ENCODE data around the gene C16orf96.

The C16orf96 gene

DNA sequence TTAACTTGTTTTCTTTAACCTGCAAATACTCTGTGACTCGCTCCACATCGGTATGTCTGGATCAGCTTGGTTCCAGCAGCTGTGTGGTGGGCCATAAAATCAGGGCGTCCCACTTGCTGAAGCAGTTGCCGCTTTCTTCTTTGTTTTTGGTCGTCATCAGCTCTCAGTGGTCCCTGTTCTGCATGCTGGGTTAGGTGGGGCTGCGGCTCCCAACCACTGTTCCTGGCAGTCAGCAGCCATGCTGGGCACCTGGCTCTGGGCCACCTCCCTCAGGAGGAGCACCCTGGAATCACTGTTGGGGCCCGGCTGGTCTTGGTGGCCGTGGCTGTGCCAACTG lies 91.5 kb downstream of the C16orf96 start:
- Histone ChIP-seq H3K27ac (ENCODE audit: low read depth, low read length, poor library complexity, severe bottlenecking) (peak overlapping the region; percentile 19), H4K20me1 (ENCODE audit: insufficient read depth, low read length) (no peaks in the 10 kb centered on the region), H3K27me3 (ENCODE audit: insufficient read depth, low read length) (no peaks in the 10 kb centered on the region), H3K9ac (ENCODE audit: low read length) (no peak overlapping the region), H3K4me2 (ENCODE audit: low read length) (no peak overlapping the region), H3F3A (ENCODE audit: insufficient read depth, low read length) (no peaks in the 10 kb centered on the region), H3K9me2 (ENCODE audit: low read depth, low read length) (no peaks in the 10 kb centered on the region), H3K36me3 (ENCODE audit: insufficient read depth, low read length) (peaks cover 16% of the 10 kb centered on the region), H3K9me3 (ENCODE audit: low read length) (no peaks in the 10 kb centered on the region), H3K4me3 (ENCODE audit: low read depth, low read length, poor library complexity, severe bottlenecking) (no peak overlapping the region), H3K4me1 (ENCODE audit: insufficient read depth, low read length, severe bottlenecking) (no peaks in the 10 kb centered on the region), H3K79me2 (ENCODE audit: insufficient read depth, low read length) (no peaks in the 10 kb centered on the region), H2AFZ (ENCODE audit: low read length) (no peak overlapping the region)
- no peak for TF ChIP-seq EZH2 (IDR thresholded peaks at IDR 0.05; ENCODE audit: borderline replicate concordance, low read length)
- TF ChIP-seq, protein P1, sequence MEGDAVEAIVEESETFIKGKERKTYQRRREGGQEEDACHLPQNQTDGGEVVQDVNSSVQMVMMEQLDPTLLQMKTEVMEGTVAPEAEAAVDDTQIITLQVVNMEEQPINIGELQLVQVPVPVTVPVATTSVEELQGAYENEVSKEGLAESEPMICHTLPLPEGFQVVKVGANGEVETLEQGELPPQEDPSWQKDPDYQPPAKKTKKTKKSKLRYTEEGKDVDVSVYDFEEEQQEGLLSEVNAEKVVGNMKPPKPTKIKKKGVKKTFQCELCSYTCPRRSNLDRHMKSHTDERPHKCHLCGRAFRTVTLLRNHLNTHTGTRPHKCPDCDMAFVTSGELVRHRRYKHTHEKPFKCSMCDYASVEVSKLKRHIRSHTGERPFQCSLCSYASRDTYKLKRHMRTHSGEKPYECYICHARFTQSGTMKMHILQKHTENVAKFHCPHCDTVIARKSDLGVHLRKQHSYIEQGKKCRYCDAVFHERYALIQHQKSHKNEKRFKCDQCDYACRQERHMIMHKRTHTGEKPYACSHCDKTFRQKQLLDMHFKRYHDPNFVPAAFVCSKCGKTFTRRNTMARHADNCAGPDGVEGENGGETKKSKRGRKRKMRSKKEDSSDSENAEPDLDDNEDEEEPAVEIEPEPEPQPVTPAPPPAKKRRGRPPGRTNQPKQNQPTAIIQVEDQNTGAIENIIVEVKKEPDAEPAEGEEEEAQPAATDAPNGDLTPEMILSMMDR (IDR thresholded peaks at IDR 0.05; ENCODE audit: low read length) = no peak

DNA sequence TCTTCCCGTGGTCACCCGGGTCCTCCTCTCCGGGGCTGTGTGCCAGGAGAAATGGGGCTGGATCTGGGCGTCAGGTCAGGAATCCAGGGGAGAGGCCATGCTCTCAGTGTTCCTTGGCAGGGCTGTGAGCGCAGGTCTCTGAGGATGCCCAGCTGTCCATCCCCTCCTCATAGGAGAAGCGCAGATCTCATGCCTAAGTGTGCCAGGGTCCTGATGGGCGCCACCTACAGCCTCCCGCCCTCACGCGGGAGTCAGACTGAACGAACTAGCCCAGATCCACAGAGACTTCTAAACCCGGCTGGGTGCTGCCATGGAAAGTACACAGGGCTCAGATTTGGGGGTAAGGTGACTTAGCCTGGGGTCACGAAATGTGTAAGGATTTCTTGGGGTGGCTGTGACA lies 92.8 kb downstream of the C16orf96 start:
- no peak overlapping the region for H3K27ac ChIP-seq (ENCODE audit: low read depth, low read length, poor library complexity, severe bottlenecking)
- H2AFZ ChIP-seq (ENCODE audit: low read length) = no peak overlapping the region
- H3K36me3 ChIP-seq (ENCODE audit: insufficient read depth, low read length) = peaks cover 25% of the 10 kb centered on the region
- no peaks in the 10 kb centered on the region for H3K9me2 ChIP-seq (ENCODE audit: low read depth, low read length)
- no peaks in the 10 kb centered on the region for H3K9me3 ChIP-seq (ENCODE audit: low read length)
- TF ChIP-seq, protein P1 (IDR thresholded peaks at IDR 0.05; ENCODE audit: low read length) = no peak
- TF ChIP-seq EZH2 (IDR thresholded peaks at IDR 0.05; ENCODE audit: borderline replicate concordance, low read length) = no peak
- no peaks in the 10 kb centered on the region for H3K4me1 ChIP-seq (ENCODE audit: insufficient read depth, low read length, severe bottlenecking)
- no peak overlapping the region for H3K4me2 ChIP-seq (ENCODE audit: low read length)
- no peaks in the 10 kb centered on the region for H3F3A ChIP-seq (ENCODE audit: insufficient read depth, low read length)
- no peak overlapping the region for H3K9ac ChIP-seq (ENCODE audit: low read length)
- H4K20me1 ChIP-seq (ENCODE audit: insufficient read depth, low read length) = no peaks in the 10 kb centered on the region
- H3K27me3 ChIP-seq (ENCODE audit: insufficient read depth, low read length) = no peaks in the 10 kb centered on the region
- no peaks in the 10 kb centered on the region for H3K79me2 ChIP-seq (ENCODE audit: insufficient read depth, low read length)
- no peak overlapping the region for H3K4me3 ChIP-seq (ENCODE audit: low read depth, low read length, poor library complexity, severe bottlenecking)

DNA sequence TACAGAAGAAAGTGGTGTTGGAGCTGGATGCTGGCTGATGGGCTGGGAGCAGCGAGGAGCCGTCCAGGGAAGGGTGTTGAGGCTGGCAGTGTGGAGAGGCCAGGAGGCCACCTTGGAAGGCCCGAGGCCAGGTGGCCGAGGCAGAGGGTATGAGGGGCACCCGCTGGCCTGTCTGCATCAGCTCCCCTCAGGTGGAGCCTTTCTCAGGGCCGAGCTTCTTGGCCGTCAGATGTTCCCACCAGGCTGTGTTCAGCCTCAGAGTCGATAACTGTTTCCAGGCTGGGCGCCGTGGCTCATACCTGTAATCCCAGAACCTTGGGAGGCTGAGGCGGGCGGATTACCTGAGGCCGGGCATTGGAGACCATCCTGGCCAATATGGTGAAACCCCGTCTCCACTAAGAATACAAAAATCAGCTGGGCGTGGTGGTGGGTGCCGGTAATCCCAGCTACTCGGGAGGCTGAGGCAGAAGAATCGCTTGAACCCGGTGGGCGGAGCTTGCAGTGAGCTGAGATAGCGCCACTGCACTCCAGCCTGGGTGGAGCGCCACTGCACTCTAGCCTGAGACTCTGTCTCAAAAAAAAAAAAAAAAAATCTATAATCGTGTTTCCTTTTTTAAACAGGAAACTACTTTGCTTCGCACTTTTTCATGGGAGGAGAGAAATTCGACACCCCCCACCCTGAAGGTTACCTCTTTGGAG lies 93.8 kb downstream of the C16orf96 start:
- no peaks in the 10 kb centered on the region for H3K27me3 ChIP-seq (ENCODE audit: insufficient read depth, low read length)
- H3K4me3 ChIP-seq (ENCODE audit: low read depth, low read length, poor library complexity, severe bottlenecking) = no peak overlapping the region
- H4K20me1 ChIP-seq (ENCODE audit: insufficient read depth, low read length) = no peaks in the 10 kb centered on the region
- no peak overlapping the region for H3K9ac ChIP-seq (ENCODE audit: low read length)
- H3K9me2 ChIP-seq (ENCODE audit: low read depth, low read length) = no peaks in the 10 kb centered on the region
- H3K36me3 ChIP-seq (ENCODE audit: insufficient read depth, low read length) = peaks cover 34% of the 10 kb centered on the region
- H3K4me1 ChIP-seq (ENCODE audit: insufficient read depth, low read length, severe bottlenecking) = no peaks in the 10 kb centered on the region
- no peaks in the 10 kb centered on the region for H3F3A ChIP-seq (ENCODE audit: insufficient read depth, low read length)
- TF ChIP-seq EZH2 (IDR thresholded peaks at IDR 0.05; ENCODE audit: borderline replicate concordance, low read length) = no peak
- TF ChIP-seq, protein P1 (IDR thresholded peaks at IDR 0.05; ENCODE audit: low read length) = no peak
- no peak overlapping the region for H2AFZ ChIP-seq (ENCODE audit: low read length)
- no peaks in the 10 kb centered on the region for H3K9me3 ChIP-seq (ENCODE audit: low read length)
- H3K27ac ChIP-seq (ENCODE audit: low read depth, low read length, poor library complexity, severe bottlenecking) = no peak overlapping the region
- H3K79me2 ChIP-seq (ENCODE audit: insufficient read depth, low read length) = no peaks in the 10 kb centered on the region
- no peak overlapping the region for H3K4me2 ChIP-seq (ENCODE audit: low read length)

Data from OCI-LY1 (cell line).